Measurements from ENCODE around the gene TOM1L2. TPM values are rescaled to one million over a fixed set of nuclear protein-coding genes. Genes with fewer than 3 reads are reported as not detected.

Gene TOM1L2
- total RNA-seq, 3 donors from 2014 or later: 67.8 to 101 (median 87.7) TPM

GRCh38 chr17:17883801-17884200 is 88.4 kb downstream of the TOM1L2 start:
- no peak for ATAC-seq
- no peak for TF ChIP-seq CTCF (IDR thresholded peaks at IDR 0.05)
- Histone ChIP-seq H3K9me3 (no peaks in the 10 kb centered on the region), H3K36me3 (ENCODE audit: low read depth) (no peaks in the 10 kb centered on the region), H3K4me1 (ENCODE audit: low read depth) (no peaks in the 10 kb centered on the region), H3K4me3 (no peak overlapping the region)
- intact Hi-C loops (cut with DNase I, micrococcal nuclease): loop anchor here in 1 of 2 donors (10.0 kb wide), 1 partner anchor 141 kb away; no protein-coding TSS in a partner anchor
- DNase-seq: no peak

- DNase-seq (no peak), ATAC-seq (no peak)
- no peaks in the 10 kb centered on the region for H3K9me3 ChIP-seq
- no peak overlapping the region for H3K4me3 ChIP-seq
- H3K4me1 ChIP-seq (ENCODE audit: low read depth): no peaks in the 10 kb centered on the region
- TF ChIP-seq CTCF (IDR thresholded peaks at IDR 0.05): no peak
- intact Hi-C loops (cut with DNase I, micrococcal nuclease): loop anchor here in 1 of 2 donors (10.0 kb wide), 1 partner anchor 143 kb away; no protein-coding TSS in a partner anchor
- H3K36me3 ChIP-seq (ENCODE audit: low read depth): no peaks in the 10 kb centered on the region
These were observed 90.1 kb downstream of the TOM1L2 start for GRCh38 chr17:17882082-17882581.

- intact Hi-C loops (cut with DNase I, micrococcal nuclease): loop anchor here in 1 of 2 donors (10.0 kb wide), 1 partner anchor 144 kb away; no protein-coding TSS in a partner anchor
These were observed 91.5 kb downstream of the TOM1L2 start for GRCh38 chr17:17880577-17881196.

GRCh38 chr17:17877529-17878358 is 94.5 kb downstream of the TOM1L2 start:
- ATAC-seq (peak; percentile 58), DNase-seq (peak; percentile 38 to 66 (median 43))
- H3K4me3 ChIP-seq: no peak overlapping the region
- intact Hi-C loops (cut with DNase I, micrococcal nuclease): no loop called here
- no peak for TF ChIP-seq CTCF (IDR thresholded peaks at IDR 0.05)
- no peaks in the 10 kb centered on the region for H3K36me3 ChIP-seq (ENCODE audit: low read depth)
- H3K9me3 ChIP-seq: no peaks in the 10 kb centered on the region
- H3K4me1 ChIP-seq (ENCODE audit: low read depth): peaks cover 3% of the 10 kb centered on the region

More at GRCh38 chr17:17880577-17881196, 91.5 kb downstream of the TOM1L2 start:
- ATAC-seq: no peak
- no peak for DNase-seq
- H3K4me3 ChIP-seq: no peak overlapping the region
- no peaks in the 10 kb centered on the region for H3K36me3 ChIP-seq (ENCODE audit: low read depth)
- no peaks in the 10 kb centered on the region for H3K9me3 ChIP-seq
- TF ChIP-seq CTCF (IDR thresholded peaks at IDR 0.05): no peak
- H3K4me1 ChIP-seq (ENCODE audit: low read depth): peaks cover 3% of the 10 kb centered on the region

- Histone ChIP-seq H3K9me3 (no peaks in the 10 kb centered on the region), H3K4me1 (ENCODE audit: low read depth) (peaks cover 3% of the 10 kb centered on the region), H3K4me3 (no peak overlapping the region), H3K36me3 (ENCODE audit: low read depth) (no peaks in the 10 kb centered on the region)
- intact Hi-C loops (cut with DNase I, micrococcal nuclease): no loop called here
- TF ChIP-seq CTCF (IDR thresholded peaks at IDR 0.05): no peak
- ATAC-seq (peak; percentile 42), DNase-seq (peak in 1 of 3 donors; percentile 43)
These were observed 95.2 kb downstream of the TOM1L2 start for GRCh38 chr17:17876959-17877528.

All from mucosa of descending colon (tissue), 3 donors.